NCI-H1417 treated with DMSO at 0.1 percent for 48 hours (cell line): ENCODE results near the gene KCNG2.

Experiments used
- DNase-seq: peaks from one replicate; lab custom pipeline; 2025; lab: John Stamatoyannopoulos, UW

Gene KCNG2

DNA sequence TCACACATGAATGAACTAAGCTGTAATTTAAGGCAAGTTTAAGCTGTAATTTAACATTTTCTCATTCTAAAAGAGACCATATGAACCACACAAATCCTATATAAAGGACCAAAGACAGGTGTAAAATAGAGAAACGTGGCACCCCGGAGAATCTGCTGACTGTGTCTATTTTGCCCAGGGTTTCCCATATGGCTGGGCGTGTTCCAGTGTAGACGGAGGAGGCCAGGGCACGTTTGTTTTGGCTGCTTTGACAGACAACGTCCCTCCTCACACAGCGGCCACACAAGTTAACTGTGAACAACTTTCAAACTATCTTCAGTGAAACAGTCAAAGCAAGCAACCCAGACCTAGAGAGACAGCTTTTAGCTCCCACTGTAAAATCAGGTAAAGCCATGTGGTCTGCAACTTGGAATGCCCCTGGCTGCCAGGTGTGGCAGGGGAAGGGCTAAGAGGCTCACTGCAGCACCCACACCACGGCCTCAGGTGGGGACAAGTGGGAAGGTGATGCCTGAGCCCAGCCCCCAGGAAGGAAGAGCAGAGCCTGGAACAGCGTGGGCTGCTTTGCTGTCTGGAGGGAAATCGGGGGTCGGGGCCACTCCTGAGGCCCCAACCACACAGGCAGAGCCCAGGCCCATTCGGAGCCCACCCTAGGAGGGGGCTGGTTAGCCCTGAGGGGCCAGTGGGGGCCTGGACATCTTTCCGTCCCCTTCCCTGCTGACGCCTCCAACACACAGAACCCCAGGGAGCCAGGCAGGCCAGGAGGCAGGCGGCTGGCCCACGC, 113.0 kb downstream of the KCNG2 start:
- no peak for DNase-seq

DNA sequence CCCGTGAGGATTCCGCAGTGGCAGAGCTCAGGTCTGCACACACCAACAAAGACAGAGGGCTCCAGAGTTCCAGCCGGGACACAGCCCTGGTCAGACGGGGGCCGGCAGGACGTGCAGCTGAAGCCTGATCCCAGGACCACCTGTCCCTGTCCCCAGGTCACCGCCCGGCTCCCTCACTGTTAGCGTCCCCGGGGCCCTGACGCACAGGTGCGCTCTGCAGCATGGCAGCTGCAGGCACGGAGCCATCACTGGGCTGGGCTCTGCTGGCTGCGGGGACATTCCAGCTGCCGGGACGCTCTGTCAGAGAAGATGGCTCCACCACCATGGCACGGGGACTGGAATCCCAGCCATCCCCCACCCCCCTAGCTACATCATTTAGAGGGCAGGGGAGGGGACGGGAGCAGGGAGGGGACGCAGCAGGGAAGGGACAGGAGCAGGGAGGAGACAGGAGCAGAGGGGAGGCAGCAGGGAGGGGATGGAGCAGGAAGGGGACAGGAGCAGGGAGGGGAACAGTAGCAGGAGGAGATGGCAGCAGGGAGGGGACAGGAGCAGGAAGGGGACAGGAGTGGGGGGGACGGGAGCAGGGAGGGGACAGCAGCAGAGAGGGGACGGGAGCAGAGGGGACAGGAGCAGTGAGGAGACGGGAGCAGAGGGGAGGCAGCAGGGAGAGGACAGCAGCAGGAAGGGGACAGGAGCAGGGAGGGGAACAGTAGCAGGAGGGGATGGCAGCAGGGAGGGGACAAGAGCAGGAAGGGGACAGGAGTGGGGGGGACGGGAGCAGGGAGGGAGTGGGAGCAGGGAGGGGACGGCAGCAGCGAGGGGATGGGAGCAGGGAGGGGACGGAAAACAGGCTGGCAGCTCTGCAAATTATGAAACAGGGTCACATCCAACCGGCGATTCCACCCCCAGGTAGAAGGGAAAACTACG, 113.9 kb downstream of the KCNG2 start:
- no peak for DNase-seq

DNA sequence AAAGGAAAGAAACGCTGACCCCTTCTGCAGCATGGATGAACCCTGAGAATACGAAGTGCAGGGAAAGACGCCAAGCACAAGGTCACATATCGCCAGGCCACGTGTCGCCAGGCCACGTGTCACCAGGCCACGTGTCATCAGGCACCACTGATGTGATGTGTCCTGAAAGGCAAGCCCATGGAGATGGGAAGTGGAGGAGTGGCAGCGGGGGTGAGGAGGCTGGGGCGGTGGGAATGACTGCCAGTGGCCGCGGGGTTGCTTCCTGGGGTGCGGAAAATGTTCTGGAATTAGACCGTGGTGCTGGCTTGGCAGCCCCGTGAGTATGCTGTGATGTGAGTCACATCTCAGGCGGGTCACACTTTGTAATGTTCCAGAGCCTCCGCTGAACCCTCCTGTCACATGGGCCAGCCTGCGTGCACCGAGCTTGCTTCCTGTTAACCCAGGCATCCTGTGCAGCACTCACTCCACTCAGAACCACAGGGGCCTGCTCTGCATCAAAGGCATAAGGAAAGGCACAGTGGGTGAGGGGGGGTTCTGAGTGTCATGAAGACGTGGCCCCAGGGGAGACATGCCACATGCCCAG, 114.8 kb downstream of the KCNG2 start:
- no peak for DNase-seq

DNA sequence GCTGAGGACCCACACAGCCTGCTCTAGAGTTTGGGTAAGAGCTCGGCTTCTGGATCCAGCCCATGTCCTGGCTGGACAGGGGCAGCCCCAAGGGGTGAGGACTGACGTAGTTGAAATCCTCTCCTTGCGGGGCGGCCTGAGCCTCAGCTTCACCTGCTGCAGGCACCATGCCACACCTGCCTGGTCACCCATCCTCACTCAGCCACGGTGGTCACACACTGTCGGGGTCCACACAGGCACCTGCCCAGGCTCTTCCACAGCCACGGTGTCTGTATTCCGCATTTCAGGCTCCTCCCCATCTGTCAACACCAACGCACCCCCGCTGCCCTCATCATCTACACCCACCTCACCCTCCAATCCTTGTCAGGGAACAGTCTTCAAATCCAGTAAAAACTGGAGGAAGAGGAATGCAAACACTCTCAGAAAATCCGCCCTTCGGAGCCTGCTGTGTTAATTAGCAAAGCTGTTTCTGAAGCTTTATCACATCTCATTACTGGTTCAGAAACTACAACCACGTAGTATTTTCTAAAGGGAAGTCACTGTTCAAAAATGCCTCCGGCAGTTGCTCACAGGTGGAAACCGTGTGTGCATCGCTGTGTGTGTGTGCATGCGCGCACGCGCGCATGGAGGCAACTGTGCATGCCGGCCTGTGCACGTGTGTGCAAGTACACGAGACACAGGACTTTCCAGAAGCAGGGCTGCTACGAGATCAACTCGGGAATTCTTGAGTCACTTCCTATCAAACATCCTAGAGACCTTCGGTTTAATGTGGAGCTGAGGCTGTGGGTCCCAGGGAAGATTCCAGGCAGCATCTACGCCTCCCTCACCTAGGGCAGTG, 115.5 kb downstream of the KCNG2 start:
- peak; percentile 40 for DNase-seq

DNA sequence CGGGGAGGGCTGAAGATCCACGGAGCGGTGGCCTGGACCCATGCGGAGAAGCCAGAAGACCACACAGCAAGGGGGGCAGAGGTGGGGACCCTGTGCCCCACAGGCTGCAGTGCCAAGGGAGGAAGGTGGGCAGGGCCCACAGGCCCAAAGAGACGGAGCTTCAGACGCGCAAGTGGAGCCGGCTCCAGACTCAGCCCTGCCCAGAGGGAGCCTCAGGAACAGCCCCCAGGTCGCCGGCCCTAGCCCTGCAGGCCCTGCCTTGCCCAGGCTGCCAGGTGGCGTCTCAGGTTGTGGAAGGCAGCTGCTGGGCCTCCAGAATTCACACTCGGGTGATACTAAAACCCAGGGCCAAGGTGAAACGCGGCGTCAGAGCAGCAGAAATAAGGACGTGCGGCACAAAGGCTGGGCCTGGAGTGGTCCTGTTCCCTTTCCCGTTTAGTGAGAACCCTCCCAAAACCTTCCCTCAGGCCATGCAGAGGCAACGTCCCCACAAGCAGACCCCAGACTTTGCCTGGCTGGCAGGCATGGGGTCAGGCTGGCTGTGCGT, 116.9 kb downstream of the KCNG2 start:
- DNase-seq: no peak

DNA sequence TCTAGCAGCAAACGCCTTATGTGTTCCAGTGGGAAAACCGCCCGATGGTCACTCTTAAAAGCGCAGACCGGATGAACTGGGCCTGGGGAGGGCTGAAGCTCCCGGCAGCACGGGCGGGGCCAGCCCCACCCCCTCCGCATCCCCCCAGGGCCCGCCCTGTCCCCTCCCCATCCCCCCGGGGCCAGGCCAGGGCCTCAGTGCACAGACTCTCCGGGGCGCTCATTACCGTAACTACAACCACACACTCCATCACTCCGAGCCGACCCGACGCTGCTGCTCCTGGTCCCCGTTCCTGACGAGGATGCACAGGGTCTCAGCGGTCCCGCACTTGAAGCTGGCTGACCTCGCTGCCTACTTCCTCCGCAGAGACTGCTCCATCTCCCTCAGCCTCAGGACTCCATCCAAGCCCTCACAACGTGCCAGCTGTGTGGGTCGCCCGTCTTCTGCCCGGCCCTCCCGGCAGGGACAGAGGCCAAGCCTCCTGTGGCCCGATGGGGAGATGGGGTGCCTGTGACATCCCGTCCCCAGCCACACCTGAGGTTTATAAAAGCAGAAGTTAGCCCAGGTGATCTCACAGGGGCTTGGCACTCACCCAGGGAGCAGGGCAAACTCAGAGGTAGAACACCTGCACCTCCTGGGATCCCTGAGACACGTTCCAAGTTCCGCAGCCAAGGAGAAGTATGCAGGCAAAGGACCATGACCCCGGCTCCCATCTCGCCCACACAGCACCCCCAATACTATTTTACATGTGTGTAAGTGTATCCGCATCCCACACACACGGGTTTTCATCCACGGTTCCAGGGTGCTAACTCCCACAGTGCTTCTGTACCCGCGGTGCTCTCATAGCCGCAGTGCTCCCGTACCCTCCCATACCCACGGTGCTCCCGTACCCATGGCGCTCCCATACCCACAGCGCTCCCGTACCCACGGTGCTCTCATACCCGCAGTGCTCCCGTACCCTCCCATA, 117.7 kb downstream of the KCNG2 start:
- DNase-seq: no peak

DNA sequence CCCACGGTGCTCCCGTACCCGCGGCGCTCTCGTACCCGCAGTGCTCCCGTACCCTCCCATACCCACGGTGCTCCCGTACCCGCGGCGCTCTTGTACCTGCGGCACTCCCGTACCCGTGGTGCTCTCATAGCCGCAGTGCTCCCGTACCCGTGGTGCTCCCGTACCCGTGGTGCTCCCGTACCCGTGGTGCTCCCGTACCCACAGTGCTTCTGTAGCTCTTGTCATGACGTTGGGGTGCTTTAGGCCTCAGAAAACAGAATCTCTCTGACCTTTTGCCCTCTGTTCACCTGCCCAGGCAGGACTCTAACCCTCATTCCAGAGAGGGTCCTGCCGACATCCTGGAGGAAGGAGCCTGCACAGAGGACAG, 118.4 kb downstream of the KCNG2 start:
- DNase-seq: no peak

DNA sequence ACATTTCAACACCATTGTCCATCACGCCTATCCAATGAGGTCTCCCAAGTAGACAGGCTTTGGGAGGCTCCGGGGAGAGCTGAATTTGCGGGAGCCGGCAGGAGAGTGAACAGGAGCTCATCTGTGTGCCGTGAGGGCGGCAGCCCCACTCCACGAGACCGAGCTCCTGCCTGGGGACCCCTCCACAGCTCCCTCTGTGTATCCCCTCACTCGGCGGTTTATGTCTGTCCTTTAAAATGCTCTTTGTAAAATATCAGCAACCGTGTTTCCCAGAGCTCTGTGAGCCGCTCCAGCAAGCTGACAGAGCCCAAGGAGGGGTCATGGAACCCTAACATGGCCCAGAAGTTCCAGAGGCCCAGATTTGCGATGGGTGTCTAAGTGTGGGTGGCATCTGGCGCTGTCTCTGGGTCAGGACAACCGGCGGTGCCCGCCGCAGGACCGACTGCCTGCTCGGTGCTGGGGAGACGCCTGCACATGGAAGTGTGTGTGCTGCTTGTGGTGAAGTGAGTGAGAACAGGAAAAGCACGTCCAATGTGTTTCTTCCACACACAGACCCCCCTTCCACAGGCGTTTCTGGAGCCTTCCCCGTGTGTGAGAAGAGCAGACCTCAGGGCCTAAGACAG, 118.9 kb downstream of the KCNG2 start:
- no peak for DNase-seq

DNA sequence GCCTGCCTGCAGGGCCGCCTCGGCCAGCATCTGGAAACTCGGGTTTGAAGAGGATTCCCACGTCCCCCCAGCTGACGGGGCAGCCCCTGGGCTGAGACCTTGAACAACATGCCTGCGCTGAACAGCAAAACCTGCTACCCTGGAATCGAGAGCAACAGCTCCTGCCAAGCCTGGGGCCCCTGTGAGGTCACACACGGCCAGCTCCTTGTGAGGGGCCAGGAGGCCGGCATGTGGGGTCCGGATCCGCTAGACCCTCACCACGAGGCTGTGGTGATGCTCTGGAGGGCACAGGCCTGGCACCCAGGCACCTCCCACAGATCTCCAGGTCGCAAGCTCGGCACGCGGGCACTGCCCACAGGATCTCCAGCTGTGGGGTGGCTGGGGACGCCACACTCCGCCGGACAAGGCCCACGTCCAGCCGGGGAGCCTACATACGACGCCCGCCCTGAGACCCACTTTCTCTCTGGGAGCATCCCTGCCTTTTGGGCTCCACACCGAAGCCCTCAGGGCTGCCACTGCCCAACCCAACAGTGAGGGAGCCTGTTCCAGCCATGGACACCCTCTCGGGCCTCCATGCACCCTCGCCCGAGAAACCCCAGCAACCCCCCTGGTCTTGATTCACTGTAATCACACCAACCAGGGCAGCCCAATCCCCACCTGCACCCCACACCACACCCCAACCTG, 119.6 kb downstream of the KCNG2 start:
- DNase-seq: no peak

DNA sequence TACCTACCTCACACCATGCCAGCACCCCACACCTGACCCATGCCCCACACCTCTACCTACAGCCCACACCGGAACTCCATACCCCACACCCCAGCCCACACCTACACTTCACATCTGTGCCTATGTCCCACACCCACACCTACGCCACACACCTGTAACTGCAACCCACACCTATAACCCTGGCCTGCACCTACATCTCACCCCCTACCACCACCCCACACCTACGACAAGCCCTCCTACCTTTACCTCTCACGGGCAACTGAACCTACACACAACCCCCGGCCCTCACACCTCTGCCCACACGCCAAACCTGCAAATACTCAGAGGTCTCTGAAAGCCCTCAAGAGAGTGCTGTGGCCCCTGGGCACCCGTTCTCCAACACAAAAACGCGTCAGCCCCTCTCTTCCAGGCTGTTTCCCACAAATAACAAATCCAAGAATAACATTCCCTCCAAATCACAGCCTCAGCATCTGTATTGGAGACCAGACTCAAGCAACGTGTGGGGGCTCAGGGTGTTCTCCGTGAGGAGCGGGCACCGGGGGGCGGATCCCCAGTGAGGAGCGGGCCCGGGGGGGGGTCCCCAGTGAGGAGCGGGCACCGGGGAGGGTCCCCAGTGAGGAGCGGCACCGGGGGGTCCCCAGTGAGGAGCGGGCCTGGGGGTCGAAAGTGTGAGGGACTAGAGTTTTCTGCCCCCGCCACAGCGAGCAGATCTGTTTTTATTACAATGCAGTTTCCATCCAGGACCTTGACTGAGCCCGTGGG, 120.3 kb downstream of the KCNG2 start:
- no peak for DNase-seq

DNA sequence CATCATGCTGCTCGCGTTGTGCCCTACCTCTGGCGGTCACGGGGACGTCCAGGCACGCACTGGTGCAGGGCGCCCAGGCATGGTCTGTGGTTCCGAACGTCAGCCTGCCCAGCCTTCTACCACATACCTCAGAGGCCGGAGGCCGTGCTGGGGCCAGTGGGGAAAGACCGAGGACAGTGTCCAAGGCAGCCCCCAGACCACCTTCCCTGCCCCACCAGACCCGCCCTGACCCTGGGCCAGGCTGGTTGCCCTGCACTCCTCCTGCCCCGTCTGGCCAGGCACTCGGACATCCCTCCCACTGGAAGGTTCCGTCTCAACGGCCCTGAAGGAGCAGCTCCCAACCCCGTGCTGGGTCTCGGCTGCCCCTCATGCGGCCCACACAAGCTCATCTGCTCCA, 120.9 kb downstream of the KCNG2 start:
- no peak for DNase-seq

DNA sequence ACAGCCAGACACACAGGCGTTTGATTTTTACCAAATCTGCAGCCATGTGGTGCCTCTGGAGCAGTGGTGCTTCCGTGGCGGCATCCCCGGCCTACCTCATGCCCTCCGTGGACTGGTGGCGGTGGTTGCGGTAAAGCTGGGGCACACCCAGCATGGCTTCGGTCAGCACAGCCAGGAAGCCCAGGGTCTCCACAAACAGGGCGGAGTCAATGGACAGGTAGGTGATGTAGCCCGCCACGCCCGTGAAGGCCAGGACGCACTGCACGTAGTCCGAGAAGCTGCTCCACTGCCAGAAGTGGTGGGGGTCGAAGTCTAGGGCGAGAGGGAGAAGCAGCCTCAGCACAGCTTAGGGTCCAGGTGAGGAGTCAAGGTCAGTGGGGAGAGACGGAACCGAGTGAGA, 121.4 kb downstream of the KCNG2 start:
- no peak for DNase-seq

DNA sequence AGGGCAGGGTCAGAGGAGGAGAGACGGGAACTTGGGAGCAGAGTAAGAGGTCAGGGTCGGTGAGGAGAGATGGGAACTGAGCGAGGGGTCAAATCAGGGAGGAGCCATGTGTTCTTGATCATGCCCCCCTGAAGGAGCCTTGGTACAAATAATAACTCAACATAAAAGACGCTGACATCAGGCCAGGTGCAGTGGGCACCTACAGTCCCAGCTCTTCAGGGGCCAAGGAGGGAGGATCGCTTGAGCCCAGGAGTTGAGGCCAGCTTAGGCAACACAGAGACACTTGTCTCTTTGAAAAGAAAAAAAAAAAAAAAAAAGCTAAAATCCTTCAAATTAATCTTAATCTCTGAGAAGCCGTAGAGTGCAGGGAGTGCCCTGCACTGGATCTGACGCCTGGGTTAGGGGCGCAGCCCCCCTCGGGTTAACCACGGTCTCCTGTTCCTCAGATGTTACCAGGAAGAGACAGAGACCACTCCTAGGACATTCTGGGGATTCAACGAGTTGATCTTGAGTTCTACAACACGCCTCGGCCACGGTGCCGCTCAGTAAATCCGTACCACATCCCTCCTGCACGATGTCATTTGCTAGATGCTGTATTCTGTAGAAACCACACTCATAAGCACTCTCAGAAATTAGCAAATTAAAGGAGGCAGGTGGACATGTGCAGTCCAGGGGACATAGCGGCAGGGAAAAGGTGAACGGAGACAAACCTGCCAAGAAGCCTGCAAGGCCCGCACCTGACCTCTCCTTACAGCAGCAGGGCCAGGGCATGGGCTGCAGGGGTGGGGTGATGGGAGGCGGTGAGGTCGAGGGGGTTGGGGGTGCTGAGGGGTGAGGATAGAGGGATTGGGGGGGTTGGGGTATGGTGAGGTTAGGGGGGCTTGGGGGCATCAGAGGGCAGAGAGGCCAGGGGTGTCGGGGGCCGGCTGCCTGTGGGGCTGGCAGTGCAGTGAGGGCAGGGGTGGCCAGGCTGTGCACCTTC, 124.5 kb downstream of the KCNG2 start:
- no peak for DNase-seq

DNA sequence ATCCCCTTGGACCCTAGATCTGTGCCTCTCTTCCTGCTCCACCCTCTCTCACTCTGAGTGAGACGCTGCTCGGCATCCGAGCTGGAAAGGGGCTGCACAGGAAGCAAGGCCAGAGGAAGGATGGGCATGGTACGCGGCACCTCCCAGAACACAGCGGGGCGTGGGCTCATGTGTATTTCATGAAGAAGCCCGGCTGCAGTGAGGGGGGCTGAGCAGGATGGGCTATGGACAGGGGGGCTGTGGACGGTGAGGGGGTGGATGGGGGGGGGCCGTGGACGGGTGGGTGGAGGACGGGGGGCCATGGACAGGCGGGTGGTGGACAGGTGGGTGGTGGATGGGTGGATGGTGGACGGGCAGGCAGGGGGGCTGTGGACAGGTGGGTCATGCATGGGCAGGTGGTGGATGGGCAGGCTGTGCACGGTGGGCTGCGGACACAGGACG, 125.3 kb downstream of the KCNG2 start:
- DNase-seq: no peak

DNA sequence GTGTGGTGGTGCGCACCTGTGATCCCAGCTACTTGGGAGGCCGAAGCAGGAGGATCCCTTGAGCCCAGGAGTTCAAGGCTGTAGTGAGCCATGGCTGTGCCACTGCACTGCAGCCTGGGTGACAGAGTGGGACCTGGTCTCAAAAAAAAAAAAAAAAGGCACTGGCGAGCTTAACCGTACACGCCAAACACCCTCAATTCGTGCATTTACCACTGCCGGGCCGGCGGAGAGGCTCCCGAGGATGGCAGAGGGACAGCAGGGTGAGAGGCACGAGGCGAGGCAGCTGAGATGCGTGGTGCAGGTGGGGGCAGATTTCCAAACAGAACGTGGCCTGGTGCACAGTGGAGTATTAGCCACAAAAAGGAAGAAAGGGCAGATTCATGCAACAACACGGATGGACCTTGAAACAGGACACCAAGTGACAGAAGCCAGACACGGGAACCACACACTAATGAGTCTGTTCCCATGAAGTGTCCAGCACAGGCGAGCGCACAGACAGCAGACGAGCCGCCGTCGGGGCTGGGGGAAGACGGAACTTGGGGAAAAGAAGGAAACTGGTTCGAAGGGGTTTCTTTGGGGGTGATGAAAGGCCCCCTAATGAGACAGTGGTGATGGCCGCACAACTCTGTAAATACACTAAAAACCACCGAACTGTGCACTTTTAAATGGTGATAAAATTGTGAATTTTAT, 126.3 kb downstream of the KCNG2 start:
- no peak for DNase-seq

DNA sequence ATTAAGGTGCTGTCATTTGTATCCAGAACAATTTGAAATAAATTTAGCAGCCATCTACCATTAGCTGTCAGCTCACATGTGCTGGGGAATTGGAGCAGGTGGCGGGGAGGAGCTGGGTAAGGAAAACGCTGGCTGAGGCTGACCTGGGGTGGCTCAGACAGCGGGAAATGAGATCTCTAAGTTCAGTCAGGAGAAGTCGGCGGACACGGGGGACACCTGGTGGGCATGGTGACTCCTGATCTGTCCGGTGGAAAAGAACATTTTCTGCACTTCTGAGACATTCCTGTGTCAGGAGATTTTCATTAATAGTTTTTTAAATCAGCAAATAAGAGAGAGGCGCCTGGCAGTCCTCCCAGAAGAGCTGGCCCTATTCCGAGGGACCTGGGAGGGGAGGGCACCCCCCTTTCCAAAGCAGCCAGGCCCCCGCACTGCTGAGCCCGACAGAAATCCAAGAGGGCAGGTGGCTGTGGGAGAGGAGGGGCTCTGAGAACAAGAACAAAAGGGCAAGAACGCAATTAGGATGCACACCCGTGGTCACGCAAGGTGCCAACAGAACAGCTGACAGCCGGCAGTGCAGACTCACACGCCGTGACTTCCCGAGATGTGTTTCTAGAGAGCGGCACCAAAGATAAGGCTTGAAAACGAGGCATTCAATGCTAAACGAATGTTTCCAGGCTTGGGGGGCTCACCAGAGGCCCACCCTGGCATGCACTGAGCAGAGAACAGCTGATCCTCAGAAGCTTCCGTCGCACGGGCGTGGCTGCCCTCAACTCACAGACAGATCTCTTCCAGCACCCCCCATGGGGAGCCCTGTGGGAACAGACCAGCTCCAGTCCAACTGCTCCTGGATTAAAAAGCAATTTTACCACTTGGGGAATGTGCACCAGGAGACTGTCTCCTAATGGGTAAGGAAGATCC, 127.3 kb downstream of the KCNG2 start:
- DNase-seq: peak; percentile 64
